ENCODE measurements around the gene ZNF611. TPM values are rescaled to one million over a fixed set of nuclear protein-coding genes. Genes with fewer than 3 reads are reported as not detected.
"Not testable (repeated sequence)": the region's sequence is repeated elsewhere in the genome, so short reads cannot be mapped to it uniquely, and the experiment has no call there.

ZNF611 gene
- 26.6 TPM for total RNA-seq

DNA sequence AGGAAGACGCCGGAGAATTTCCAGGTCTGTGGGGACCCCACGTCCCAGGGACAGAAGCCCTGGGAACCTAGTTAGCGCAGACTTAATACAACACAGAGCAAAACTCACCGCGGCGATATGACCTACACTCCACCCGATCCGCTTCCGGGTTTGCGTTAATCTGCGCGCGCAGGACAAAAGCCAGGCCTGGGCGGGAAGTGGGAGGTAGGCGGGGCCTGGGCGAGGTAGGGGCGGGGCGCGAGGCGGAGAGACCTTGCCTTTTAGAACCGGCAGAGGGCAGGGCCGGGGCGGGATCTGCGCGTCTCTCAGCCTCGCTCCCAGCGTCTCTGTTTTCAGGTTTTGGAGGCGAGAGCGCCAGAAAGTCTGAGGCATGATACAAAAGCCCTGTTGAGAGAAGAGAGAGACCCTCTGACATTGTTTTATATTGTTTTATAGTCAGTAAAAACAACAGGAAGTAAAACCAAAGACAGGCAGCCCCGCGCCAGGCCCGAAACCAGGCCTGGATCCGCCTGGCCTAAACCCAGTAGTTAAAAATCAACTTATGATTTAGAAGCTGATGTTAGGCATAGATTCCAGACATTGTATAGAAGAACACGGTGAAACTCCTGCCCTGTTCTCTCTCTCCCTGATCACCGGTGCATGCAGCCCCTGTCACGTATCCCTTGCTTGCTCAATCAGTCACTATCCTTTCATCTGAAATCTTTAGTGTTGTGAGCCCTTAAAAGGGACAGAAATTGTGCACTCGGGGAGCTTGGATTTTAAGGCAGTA, at the start of gene ZNF611:
ZNF611 (minus strand) TSS at position 152 of the 769 bp plus-strand sequence. CDS start 19,150 bp downstream, outside the sequence.
- peak; percentile 100 for ATAC-seq
- DNase-seq (ENCODE audit: low spot score) = peak; percentile 99
- intact Hi-C loops (cut with DNase I) = no loop called here

DNA sequence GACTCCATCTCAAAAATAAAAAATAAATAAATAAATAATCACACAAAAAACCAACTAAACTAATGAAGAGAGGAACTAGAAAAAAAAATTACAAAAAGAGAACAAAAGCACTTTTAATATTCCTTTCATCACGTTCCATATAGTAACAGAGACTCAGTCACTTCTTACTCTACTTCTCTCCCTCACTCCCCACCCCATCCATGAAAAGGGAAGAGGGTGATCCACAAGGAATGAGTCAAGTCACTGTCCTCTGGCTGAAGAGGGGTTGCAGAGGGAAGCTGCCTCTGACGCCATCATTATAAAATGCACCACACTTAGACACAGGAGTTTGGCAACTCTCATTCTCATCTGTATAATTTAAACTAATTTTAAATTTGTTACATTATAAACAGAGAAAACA, 48.0 kb upstream of the ZNF611 start:
- intact Hi-C loops (cut with DNase I); DNase-seq (ENCODE audit: low spot score); ATAC-seq: not testable (repeated sequence)

- intact Hi-C loops (cut with DNase I) = no loop called here
- no peak for ATAC-seq
- no peak for DNase-seq (ENCODE audit: low spot score)
Observed at GRCh38 chr19:52778811-52779210, 44.0 kb upstream of the ZNF611 start.

GRCh38 chr19:52756447-52756846, 21.6 kb upstream of the ZNF611 start:
- not testable (repeated sequence) for ATAC-seq

DNA sequence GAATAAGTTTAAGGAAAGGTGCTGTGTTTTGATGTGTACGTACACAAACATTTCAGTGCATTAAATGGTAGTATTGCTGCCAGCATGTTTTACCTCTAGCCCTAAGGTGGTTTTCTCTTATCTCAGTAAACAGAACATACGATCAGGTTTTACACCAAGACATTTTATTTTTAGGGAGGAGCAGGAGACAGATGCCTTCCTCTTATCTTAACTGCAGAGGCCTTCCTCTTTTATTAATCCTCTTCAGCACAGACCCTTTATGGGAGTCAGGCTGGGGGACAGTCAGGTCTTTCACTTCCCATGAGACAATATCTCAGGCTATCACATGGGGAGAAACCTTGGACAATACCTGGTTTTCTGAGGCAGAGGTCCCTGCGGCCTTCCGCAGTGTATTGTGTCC, 14.9 kb upstream of the ZNF611 start:
- intact Hi-C loops (cut with DNase I) = no loop called here
- no peak for ATAC-seq
- DNase-seq (ENCODE audit: low spot score) = no peak

More at GRCh38 chr19:52756447-52756846, 21.6 kb upstream of the ZNF611 start:
- intact Hi-C loops (cut with DNase I); DNase-seq (ENCODE audit: low spot score): not testable (repeated sequence)

GRCh38 chr19:52748336-52748950, 13.6 kb upstream of the ZNF611 start:
- intact Hi-C loops (cut with DNase I) = no loop called here
- DNase-seq (ENCODE audit: low spot score) (no peak), ATAC-seq (peak; percentile 62)

DNA sequence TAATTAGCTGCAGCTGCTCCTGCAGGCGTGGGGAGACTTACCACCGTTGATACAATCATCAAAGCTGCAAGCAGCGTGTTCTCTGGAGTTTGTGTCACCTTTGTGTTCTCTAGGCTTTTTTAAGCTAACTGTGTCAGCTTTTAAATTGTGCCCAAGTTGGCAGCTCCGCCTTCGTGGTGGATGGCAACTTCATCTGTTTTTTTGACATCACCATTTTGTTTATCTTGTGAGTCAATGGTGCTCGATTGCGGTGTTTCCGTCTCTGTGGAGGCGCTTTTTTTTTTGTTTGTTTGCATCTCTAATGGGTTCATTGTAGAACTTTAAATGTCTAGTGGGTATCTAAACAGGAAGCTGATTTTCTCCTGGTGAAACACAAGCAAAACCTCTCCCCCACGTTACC, 11.1 kb upstream of the ZNF611 start:
- intact Hi-C loops (cut with DNase I); ATAC-seq: not testable (repeated sequence)

GRCh38 chr19:52743091-52743490, 8.2 kb upstream of the ZNF611 start:
- ATAC-seq = no peak
- intact Hi-C loops (cut with DNase I) = no loop called here

More for the DNA sequence above, 11.1 kb upstream of the ZNF611 start:
- not testable (repeated sequence) for DNase-seq (ENCODE audit: low spot score)

DNA sequence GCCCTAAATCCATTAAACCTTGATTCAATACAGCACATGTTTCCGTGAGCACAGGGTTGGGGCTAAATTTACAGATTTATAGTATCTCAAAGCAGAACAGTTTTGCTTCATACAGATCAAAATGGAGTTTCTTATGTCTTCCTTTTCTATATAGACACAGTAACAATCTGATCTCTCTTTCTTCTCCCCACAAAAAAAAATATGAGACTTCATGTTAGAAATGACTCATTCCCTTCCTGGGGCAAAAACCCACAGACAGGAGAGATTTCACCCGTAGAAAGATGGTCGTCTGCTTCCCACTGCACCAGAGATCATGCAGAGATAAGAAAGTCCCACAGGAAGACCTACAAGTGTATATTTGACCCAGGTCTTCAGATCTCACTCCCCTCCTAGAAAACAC, 7.7 kb upstream of the ZNF611 start:
- intact Hi-C loops (cut with DNase I) = no loop called here
- no peak for DNase-seq (ENCODE audit: low spot score)
- ATAC-seq = no peak

More at GRCh38 chr19:52743091-52743490, 8.2 kb upstream of the ZNF611 start:
- DNase-seq (ENCODE audit: low spot score) = no peak

- DNase-seq (ENCODE audit: low spot score) (no peak), ATAC-seq (no peak)
- intact Hi-C loops (cut with DNase I) = no loop called here
Observed at GRCh38 chr19:52741951-52742485, 7.2 kb upstream of the ZNF611 start.

DNA sequence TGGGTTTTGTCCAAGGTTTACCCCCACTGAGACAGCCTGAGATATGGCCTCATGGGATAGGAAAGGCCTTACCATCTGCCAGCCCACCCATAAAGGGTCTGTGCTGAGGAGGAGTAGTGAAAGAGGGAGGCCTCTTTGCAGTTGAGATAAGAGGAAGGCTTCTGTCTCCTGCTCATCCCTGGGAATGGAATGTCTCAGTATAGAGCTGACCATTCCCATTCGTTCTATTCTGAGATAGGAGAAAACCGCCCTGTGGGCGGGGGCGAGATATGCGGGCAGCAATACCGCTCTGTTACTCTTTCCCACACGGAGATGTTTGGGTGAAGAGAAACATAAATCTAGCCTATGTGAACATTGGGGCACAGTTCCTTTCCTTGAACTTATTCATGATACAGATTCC, 6.5 kb upstream of the ZNF611 start:
- ATAC-seq; DNase-seq (ENCODE audit: low spot score); intact Hi-C loops (cut with DNase I): not testable (repeated sequence)

GRCh38 chr19:52739576-52739975, 4.7 kb upstream of the ZNF611 start:
- ATAC-seq (no peak), DNase-seq (ENCODE audit: low spot score) (no peak)
- intact Hi-C loops (cut with DNase I) = no loop called here

- intact Hi-C loops (cut with DNase I) = no loop called here
- DNase-seq (ENCODE audit: low spot score) (peak; percentile 80), ATAC-seq (peak; percentile 67)
Observed at GRCh38 chr19:52735734-52736133, 890 bp upstream of the ZNF611 start.

GRCh38 chr19:52734331-52734892, 432 bp downstream of the ZNF611 start:
- intact Hi-C loops (cut with DNase I) = no loop called here
- peak; percentile 50 for ATAC-seq
- peak; percentile 61 for DNase-seq (ENCODE audit: low spot score)

DNA sequence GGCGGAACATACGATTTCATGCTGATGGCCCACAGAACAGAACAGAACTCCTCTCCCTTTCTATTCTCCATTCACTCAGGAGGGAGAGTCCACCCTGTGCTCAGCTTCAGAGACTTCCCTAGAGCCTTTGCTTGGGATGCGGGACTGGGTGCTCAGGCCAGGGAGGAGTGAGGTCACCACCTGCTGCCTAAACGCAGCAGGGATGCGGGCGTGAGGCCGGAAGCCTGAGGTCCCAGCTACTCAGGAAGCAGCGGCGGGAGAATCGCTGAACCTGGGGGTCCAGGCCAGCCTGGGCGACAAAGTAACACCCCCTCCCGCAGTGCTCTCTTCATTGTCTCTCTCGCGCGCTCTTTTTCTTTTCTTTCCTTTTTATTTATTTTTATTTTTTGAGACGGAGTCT, 8.8 kb downstream of the ZNF611 start:
- DNase-seq (ENCODE audit: low spot score); intact Hi-C loops (cut with DNase I); ATAC-seq: not testable (repeated sequence)

GRCh38 chr19:52725528-52725961, 9.3 kb downstream of the ZNF611 start:
- intact Hi-C loops (cut with DNase I) = no loop called here

DNA sequence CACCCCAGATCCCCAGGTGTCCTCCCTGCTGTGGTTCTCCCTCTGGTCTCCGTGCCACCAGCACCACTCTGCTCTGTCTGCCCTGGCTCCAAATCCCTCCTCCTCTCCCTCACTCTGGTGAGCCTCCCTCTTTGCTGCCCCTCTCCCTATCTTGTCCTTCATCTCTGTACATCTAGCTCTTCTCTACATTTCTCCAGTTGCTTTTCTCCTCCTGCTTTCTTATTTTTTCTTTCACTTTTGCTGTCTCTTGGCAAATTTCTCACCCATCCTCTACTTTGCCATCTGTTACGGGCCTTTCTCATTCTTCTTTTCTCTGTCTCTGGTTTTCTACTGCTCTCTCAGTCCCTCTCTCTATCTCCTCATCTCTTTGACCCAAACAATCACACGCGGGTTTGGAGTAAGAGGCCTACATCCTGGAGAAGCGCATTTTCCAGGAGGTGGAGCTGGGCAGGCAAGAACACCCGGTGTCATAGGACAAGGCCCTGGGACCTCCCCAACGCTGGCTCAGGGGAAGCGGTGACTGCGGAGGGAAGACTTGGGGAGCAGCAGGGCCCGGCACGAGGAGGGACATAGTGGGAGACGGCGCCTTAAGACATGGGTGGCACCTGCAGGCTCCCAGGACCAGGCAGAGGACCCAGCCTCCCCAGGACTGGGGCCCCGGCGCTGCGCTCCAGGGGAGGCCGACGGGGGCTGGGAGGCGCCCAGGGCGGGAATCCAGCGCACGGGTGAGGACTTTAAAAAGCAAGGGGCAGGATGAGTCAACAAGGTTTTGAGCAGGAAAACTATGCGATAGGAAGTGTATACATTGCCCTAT, 9.9 kb downstream of the ZNF611 start:
- DNase-seq (ENCODE audit: low spot score) = no peak
- no peak for ATAC-seq
- intact Hi-C loops (cut with DNase I) = no loop called here

More at GRCh38 chr19:52725528-52725961, 9.3 kb downstream of the ZNF611 start:
- DNase-seq (ENCODE audit: low spot score) = no peak
- ATAC-seq = no peak

DNA sequence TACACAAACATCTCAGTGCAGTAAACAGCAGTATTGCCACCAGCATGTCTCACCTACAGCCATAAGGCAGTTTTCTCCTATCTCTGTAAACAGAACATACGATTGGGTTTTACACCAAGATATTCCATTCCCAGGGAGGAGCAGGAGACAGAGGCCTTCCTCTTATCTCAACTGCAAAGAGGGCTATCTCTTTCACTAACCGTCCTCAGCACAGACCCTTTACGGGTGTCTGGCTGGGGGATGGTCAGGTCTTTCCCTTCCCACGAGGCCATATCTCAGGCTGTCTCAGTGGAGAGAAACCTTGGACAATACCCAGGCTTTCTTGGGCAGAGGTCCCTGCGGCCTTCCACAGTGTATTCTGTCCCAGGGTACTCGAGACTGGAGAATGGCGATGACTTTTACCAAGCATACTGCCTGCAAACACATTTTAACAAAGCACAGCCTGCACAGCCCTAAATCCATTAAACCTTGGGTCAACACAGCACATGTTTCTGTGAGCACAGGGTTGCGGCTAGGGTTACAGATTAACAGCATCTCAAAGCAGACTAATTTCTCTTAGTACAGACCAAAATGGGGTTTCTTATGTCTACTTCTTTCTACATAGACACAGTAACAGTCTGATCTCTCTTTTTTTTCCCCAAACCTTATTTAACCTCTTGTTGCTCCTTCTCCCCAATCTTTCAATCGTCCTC, 10.8 kb downstream of the ZNF611 start:
- intact Hi-C loops (cut with DNase I); ATAC-seq; DNase-seq (ENCODE audit: low spot score): not testable (repeated sequence)

Data from sciatic nerve (tissue), 2 donors.